ENCODE results near the gene ACOX3. TPM values are rescaled to one million over a fixed set of nuclear protein-coding genes. Genes with fewer than 3 reads are reported as not detected.
"Not testable (repeated sequence)": the region's sequence is repeated elsewhere in the genome, so short reads cannot be mapped to it uniquely, and the experiment has no call there.

The ACOX3 gene
- polyA plus RNA-seq, 10 donors: 12.6 to 20.2 (median 15.5) TPM

DNA sequence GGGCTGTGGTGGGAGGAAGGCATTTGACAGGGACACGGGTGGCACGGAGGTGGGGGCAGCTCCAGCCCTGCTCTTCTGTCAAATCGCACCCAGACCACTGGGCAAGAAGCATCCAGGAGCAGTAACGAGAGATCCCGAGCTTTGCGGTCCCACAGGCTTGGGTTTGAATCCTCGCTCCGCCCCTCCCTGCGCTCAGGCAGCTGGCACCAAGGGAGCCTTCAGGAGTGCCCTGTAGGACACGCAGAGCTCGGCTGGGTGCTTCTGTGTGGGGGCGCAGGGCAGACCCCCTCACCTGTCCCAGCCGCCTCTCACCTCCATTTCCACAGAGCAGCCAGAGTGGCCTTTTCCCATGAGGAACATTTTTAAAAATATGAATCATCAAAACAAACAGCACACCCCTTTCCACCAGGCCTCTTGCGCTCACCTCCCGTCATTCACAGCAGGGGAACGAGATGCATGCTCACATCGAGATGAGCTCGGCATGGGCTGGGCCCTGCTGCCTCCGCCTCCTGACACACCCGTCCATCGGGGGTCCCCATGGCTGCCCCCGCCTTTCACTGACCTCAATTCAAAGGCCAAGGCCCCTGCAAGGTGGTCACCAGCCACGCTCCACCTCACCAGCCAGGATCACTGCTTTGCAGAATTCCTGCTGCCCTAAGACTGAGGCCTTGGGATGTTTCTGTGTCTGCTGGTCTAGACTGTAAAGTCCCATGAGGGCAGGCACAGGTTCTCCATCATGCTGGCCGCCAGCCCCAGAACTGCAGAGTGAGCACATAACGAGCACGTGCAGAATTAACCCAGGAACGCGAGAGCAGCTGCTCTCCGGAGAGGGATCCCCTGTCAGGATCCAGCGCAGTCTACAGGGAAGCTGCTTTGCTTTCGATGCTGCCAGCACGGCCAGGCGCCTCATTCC is 52.7 kb downstream of the ACOX3 start:
- DNase-seq: peak in 1 of 3 donors; percentile 55

DNA sequence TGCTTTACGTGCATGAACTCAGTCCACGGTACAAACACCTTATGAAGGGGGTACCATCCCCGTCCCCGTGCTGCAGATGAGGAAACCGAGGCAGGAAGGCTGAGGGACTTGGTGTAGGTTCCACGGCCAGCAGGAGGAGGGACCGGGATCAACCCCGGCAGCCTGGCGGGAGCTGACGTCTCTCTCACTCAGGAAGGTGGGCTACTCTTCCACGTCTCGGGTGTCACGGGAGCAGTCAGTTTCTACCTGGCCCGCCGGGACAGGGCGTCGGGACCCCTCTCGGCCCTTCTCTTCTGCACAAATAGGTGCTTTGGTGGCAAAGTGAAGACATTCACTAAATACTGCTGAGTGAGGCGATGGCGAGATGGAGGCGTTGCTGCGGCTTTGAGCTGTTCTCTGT is 53.3 kb downstream of the ACOX3 start:
- no peak for DNase-seq

DNA sequence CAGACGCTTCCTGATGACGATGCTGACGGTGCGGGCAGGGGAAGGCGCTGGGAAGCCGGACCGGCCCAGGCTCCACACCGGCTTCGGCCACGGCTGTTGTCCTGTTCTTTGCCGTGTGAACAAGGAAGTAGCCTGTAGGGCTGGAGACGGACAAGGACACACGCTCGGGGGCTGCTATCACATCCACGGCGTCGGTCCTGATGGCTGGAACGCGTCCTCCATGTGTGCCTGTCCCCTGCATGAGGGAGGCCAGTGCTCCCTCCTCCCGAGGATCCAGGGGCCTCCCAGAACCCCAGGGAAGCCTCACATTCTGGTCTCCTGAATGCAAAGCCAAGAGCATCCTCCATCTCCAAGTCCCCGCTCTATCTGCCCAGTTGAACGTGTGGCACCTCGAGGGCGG is 53.8 kb downstream of the ACOX3 start:
- no peak for DNase-seq

DNA sequence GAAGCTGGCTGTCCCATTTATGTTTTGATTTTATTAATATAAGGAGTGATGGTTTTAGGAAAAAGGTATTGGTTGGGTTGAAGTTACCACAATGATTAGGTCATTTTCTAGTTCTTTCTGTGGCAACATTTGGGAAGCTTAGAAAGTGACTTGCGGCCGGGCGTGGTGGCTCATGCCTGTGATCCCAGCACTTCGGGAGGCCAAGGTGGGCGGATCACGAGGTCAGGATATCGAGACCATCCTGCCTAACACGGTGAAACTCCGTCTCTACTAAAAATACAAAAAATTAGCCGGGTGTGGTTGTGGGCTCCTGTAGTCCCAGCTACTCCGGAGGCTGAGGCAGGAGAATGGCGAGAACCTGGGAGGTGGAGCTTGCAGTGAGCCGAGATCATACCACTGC is 54.4 kb downstream of the ACOX3 start:
- DNase-seq: not testable (repeated sequence)

DNA sequence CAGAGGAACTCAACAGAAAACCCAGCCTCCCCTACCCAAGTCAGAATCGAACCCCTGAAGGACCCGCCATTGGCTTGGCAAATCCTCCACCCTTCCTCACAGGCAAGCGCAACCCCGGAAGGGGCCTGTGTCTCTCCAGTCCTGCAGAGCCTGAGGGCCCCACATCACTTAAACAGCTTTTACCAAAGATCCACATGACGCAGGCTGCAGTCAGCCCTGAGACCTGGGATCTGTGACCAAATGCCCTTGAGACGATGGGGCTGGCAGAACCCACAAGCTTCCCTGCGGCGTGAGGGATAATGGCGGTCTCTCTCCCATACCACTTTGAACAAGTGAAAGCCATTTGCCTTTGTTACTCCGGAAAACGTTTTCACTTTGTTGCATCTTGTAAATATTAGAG is 54.9 kb downstream of the ACOX3 start:
- DNase-seq: no peak

DNA sequence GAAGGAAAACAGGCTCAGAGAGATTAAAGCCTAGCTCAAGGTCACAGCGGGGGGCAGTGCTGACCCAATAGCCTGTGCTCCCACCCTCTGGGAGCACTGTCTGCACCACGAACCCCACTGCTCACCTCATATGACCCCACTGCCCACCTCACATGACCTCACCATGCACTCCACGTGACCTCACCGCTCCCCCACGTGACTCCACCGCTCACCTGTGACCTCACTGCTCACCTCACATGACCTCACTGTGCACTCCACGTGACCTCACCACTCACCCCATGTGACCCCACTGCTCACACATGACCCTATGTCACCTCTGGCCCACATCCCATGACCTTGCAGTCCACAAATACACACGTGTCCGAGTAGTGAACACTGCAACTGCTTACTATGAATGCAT is 55.4 kb downstream of the ACOX3 start:
- DNase-seq: no peak

DNA sequence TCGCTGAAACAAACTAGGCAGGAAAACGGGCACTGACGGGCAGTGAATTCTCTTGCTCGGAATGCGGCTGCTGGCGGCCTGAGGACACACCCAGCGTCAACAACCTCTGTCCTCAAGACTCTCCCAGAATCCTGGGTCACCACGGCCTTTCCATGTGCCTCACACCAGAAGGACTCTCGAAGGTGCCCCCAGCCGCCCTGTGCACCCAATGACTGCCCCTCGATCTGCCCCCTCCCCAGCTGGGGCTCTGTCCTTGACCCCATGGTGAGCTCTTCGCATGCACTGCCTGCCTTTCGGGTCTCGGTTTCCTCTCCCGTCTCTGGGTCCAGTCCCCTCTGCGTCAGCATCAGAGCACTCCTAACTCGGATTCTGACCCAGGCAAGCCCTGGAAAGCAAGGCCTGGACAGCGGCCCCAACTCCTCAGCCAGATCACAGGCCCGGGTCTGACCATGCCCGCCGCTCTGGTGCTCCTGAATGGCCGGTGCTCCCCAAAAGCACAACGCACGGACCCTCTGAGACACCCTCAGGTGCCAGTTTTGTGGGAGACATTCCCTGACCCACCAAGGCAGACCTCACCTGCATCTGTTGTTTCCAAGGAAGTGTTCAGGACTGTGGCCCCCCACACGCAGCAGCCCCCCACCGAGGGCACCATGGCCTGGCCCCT is 56.0 kb downstream of the ACOX3 start:
- no peak for DNase-seq

DNA sequence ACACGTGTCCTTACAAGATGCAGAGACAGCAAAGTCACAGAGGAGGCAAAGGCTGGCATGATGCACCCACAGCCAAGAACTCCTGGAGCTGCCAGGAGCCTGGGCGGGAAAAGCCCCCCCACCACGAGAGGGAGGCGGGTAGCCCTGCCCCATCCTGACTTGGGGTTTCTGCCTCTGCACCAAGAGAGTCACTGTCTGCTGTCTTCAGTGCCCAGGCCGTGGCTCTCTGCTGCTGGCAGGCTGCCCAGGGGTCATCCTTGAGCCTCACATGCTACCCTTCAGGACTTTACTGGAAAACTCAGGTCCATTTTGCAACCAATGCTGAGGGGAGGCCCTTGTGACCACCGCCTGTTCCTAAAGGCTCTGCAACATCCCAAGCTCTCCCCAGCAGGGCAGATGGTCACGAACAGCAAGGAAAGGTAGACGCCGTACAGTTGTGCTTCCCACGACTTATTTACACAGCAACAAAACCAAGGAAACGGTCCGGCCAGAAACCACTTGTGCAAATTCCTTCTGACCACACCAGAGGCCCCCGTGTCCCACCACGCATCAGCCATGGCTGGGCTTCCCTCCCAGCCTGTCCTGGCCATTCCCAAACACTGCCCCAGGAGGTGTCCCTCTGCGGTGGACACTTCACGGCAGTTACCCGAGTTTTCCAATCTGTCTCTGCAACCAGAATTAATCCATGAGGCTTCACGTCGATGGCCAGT is 56.9 kb downstream of the ACOX3 start:
- peak in 2 of 3 donors; percentile 73 to 87 for DNase-seq

DNA sequence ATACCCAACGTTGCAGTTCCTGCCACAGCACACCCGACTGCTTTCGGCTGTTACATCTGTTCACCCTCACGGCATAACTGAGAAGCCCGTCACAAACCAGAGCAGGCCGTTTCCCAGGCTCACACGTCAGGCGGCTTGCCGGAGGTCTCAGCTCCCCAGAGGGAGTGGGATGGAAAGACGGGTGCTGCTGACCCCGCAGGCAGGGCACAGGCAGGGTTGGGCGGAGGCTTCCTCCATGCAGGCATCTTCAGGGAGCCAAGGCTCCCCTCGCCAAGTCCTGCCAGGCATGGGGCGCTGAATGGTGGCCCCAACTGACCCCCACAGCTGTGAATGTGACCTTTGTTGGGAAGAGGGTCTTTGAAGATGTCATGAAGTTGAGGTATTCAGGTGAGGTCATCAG is 57.5 kb downstream of the ACOX3 start:
- no peak for DNase-seq

DNA sequence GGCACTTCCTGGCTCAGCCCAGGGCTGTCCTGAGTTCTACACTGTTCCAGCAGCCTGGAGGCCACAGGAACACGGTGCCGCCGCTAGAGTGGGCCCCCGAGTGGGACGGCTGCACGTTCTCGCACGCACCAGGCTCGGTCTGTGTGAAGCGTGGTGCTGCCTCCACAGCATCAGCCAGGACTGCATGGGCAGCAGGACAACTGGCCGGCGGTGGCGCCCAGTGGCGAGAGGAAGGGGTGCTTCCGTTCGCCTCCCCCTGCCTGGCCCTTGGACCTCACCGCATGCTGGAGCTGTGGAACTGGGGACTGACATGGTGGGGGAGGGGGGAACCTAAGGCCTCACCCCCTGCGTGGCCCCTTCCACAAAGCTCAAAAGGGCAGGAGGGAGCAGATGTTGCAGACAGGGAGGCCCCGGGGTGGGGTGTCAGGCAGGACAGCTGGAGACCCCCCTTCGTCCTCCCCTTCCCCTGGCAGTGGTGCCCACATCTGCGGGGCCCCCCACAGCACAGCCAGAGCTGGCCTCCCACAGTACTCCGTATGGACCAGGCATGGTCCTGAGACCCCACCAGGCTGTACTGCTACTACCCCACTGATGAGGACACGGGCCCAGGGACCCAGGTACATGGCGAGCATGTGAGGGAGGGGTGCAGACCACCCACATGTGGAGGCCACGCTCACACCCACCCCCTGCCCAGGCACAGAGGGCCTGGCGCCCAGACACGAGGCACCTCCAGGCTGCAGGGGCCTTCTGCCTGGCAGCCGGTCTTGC is 58.5 kb downstream of the ACOX3 start:
- no peak for DNase-seq

DNA sequence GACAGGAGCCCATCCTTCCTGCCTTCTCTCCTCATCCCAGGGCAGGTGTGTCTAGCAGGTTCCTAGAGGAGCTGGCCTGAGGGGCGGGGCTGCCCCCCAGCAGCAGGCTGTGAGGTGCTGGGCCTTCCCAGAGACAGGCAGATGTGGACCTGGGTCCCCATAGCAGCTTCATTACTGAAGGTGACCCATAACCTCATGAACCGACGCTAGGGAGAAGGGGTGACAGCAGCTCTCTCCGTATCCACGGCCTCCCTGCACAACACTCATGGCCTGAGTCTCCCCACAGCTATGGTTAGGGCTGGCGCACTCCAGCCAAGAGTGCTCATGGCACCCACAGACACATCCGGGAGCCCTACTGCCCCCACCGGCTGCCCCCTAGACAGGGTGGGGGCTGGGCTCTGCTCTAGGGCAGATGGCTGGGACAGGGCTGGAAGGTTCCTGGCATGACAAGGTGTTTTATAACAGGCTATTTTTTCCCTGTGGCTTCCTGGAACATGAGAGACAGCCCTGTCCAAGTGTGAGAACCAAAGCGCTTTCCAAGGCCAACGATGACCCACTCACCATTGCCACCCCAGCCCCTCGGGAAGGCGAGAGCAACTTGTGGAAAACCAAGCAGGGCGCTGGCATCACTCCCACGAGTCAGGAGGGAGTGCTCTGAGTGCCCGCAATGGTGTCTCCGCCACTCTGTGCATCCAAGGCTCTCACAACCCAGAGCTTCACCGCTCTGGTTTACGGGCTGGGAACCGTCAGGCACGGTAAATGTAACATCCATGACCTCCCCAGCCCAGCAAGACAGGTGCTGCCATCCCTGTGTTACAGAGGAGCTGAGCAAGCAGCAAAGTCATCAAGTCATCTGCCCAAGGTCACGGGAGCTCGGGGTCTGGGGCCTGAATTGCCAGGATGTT is 59.8 kb downstream of the ACOX3 start:
- no peak for DNase-seq

DNA sequence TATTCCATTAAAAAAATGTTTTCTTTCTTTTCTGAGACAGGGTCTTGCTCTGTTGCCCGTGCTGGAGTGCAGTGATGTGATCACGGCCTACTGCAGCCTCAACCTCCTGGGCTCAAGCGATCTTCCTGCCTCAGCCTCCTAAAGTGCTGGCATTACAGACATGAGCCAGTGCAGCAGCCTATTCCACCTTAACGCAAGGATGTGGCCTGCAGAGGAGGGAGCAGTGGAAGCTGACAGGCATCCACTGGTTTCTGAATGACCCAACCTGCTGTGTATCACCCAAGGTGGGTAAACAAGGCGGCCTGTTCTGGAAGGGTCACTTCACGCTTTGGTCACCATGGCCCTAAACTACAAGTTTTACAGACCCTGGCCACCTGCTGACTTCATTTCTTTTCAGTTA is 60.8 kb downstream of the ACOX3 start:
- no peak for DNase-seq

DNA sequence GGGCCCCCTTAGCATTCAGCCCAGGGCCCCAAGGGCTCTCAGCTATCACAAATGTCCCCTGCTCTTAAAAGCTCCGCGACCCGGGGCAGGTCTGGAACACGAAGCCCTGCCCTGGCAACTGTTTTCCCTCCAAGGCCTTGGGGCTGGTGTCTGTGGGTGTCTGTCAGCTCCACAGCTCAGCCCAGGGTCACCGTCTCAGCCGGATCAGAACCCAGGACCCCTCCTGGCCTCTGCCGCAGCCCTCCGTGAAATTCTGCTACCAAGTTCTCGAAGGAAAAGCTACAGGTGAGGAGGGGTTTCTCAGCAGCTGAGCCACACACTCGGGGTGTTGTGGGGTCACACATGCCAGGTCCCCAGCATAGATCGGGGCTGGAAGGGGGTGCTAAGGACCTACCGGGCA is 61.2 kb downstream of the ACOX3 start:
- DNase-seq: no peak

DNA sequence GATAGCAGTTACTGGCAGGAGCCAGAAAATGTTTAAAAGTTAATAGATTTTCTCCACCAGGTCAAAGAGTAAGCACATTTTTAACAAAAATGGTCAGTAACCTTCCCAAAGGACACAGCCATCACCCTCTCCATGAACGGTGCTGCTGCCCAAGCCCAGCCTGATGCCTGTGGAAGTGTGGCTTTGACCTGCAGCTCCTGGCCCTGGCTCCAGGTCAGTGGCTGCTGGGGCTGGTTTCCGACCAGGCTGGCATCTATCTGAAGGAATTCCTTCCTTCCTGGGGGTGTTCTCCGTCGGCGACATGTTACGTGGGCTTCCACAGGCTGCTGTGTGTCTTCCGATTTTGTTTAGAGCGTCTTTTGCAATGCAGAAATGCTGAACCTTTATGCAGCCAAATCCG is 61.7 kb downstream of the ACOX3 start:
- DNase-seq: no peak

DNA sequence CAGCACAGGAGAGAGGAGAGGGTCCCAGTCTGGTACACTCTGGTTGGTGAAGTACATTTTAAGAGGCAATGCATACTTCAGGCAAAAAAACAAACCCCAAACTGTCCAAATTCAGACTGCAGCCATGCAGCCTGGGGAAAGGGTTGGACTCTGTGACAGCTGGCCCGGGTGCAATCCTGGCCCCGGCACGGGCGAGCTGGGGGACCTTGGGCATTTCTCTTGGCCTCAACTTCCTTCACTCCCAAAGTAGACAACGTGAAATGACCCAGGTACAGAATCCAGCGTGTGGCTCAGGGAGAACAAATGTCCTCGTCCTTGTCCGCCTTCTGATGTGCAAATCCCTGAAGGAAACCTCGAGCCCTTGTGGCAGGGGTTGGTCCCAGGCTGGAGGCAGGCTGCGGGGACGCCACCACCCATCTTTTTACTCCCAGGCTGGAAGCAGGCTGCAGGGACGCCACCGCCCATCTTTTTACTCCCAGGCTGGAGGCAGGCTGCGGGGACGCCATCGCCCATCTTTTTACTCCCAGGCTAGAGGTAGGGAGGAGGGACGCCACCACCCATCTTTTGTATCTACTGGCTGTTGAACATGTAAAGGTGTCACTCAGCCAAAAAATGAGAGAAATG is 62.3 kb downstream of the ACOX3 start:
- no peak for DNase-seq

DNA sequence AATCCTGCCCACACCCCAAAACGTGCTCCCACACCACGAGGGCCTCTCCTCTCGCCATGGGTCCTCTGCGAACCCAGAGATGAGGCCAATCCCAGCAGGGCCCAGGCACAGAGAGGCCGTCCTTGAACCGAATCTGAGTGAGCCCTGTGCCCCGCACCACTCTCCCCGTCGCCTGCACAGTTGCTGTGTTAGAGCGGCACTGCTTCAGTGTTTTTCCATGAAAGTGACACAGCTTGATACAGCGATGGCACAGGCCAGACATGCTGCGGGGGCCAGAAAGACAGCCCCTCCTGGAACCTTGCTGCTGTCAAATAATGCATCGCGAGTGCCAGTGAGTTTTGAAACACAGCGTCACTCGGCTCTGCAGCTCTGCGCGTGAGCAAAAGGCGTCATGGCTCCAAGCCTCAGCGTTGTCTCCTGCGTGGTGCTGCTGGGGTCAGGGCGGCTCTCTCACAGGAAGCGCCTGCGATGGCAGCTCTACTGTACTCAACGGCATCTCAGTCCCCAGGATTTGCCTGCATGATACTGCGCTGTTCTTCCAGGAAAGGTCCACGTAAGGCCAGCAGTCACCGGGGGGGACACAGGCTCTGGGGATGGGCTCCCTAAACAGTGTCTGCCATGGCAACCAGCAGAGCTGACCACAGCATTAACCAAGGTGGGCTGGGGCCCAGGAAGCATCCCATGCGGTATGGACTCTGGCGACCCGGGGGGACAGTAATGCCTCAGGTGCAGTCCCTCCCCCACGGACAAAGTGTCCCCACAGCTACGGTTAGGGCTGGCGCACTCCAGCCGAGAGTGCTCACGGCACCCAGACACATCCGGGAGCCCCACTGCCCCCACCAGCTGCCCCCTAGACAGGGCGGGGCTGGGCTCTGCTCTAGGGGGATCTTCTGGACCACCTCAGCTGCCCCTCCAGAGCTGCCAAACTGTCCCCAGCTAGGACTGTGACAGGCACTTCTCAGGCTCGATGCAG is 63.1 kb downstream of the ACOX3 start:
- no peak for DNase-seq

DNA sequence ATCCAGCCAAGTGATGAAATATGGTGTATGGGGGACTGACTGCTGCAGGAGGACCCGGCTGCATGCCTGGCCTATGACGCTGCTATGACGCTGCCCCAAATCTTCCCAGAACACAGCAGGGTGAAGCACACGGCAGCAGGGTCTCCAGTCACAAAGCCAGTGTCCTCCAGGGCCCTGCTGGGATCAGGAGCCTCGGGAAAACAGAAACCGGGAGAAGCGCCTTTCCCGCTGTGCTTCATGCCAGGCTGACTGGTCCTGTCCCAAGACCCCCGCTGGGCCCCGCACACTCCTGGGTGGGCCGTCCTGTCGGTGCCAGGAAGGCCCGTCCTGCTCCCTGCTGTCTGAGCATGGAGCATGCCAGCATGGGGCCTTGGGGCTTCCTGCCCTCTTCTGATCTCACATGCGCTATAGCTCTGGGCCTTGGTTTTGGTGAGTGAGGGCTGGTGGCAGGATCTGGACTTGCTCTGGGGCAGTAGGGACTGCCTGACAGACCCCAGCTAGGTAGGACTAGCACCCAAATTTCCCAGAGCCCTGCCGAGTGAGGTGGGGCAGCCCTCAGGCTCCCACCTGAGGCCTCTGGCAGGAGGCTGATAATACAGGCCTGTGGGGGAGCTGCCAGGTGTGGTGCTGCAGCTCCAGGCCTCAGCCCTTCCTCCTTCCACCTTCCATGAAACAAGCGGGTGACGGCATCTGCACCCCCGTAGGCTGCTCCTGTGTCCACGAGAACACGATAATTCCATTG is 64.0 kb downstream of the ACOX3 start:
- DNase-seq: no peak
